ENCODE results near the gene PDGFC. TPM values are rescaled to one million over a fixed set of nuclear protein-coding genes. Genes with fewer than 3 reads are reported as not detected.

The PDGFC gene
- total RNA-seq, 1 experiment from 2014 or later: 4.5 TPM

GRCh38 chr4:156975686-156976085 is 4.1 kb upstream of the PDGFC start:
- Histone ChIP-seq H3K27ac (ENCODE audit: insufficient read length, low read depth, low read length) (no peak overlapping the region), H3K9ac (ENCODE audit: extremely low read depth, insufficient read length, low read length) (no peak overlapping the region), H4K20me1 (ENCODE audit: control insufficient read depth, insufficient read depth, insufficient read length) (no peaks in the 10 kb centered on the region), H4K8ac (replicated peaks; ENCODE audit: insufficient read length, low read depth, low read length) (no peak overlapping the region), H2BK20ac (ENCODE audit: low read depth, low read length, poor library complexity, severe bottlenecking) (no peak overlapping the region), H3T11ph (ENCODE audit: low read length) (no peak overlapping the region), H3K23ac (ENCODE audit: insufficient read length, low read depth, low read length) (no peak overlapping the region), H4K5ac (ENCODE audit: insufficient read length, low read depth, low read length) (no peak overlapping the region), H3K4ac (ENCODE audit: low read depth, low read length) (no peak overlapping the region), H2AK5ac (ENCODE audit: insufficient read length, low read length) (no peak overlapping the region), H3K23me2 (ENCODE audit: insufficient read length, low read depth, low read length, poor library complexity, severe bottlenecking) (peaks cover 9% of the 10 kb centered on the region), H2BK15ac (ENCODE audit: low read depth, low read length) (no peak overlapping the region), H2AFZ (ENCODE audit: low read length) (no peak overlapping the region), H2BK12ac (ENCODE audit: insufficient read length, low read depth, low read length) (no peak overlapping the region), H3K79me1 (ENCODE audit: insufficient read depth, low read depth, low read length, poor library complexity, severe bottlenecking) (no peaks in the 10 kb centered on the region), H3K56ac (ENCODE audit: insufficient read length, low read depth, low read length) (no peak overlapping the region), H2BK5ac (ENCODE audit: insufficient read length, low read length) (no peak overlapping the region), H3K14ac (ENCODE audit: insufficient read depth, low read length) (no peak overlapping the region), H3K4me1 (ENCODE audit: insufficient read depth, low read length) (no peaks in the 10 kb centered on the region), H3K27me3 (ENCODE audit: insufficient read depth, low read length) (no peaks in the 10 kb centered on the region), H3K4me2 (ENCODE audit: insufficient read depth, insufficient read length, low read length) (no peak overlapping the region), H4K91ac (ENCODE audit: insufficient read length, low read depth, low read length) (no peak overlapping the region), H2BK120ac (ENCODE audit: low read depth, low read length, poor library complexity, severe bottlenecking) (no peak overlapping the region), H3K18ac (ENCODE audit: insufficient read length, low read depth, low read length) (no peak overlapping the region), H3K9me3 (ENCODE audit: control insufficient read depth, low read depth, low read length) (no peaks in the 10 kb centered on the region), H3K79me2 (ENCODE audit: insufficient read depth, low read length) (no peaks in the 10 kb centered on the region)
- Mint-ChIP-seq H3K9me3 (no peaks in the 10 kb centered on the region), H3K4me3 (no peak overlapping the region), H3K36me3 (ENCODE audit: insufficient read depth in 1 of 3, low read depth in 3 of 3) (no peaks in the 10 kb centered on the region), H3K27me3 (ENCODE audit: low read depth) (peaks cover 10% of the 10 kb centered on the region), H3K27ac (no peak overlapping the region), H3K4me1 (peaks cover 13 to 17% of the 10 kb centered on the region in 2 experiments)
- no peak for DNase-seq
- no peak for TF ChIP-seq CTCF (conservative IDR thresholded peaks at IDR 0.05)
- WGBS (ENCODE audit: extremely low coverage, insufficient read length, low lambda C conversion rate): no CpG with 5 or more reads among the region's 2 CpGs
